H9 (cell line): ENCODE results near the gene MZF1. TPM values are rescaled to one million over a fixed set of nuclear protein-coding genes. Genes with fewer than 3 reads are reported as not detected.

ENCODE experiments used
- DNase-seq: peaks from one replicate; pipeline ENCODE4 v3.0.0-alpha.2; 2017
- H2AFZ ChIP-seq: one replicate; pipeline ENCODE4 v1.6.1; 2013; ENCODE audit warnings: mild to moderate bottlenecking, low read length, control low read depth, moderate library complexity
- H2AK5ac ChIP-seq: 2 replicates; pipeline ENCODE4 v1.6.1; 2013; ENCODE audit warnings: low read length, control low read depth, mixed read lengths; ENCODE audit not compliant: insufficient read length
- H2BK120ac ChIP-seq: one replicate; pipeline ENCODE4 v1.6.1; 2013; ENCODE audit warnings: low read depth, mild to moderate bottlenecking, low read length, control low read depth, inconsistent platforms; ENCODE audit not compliant: poor library complexity, severe bottlenecking
- H2BK12ac ChIP-seq: 2 replicates; pipeline ENCODE4 v1.6.1; 2013; ENCODE audit warnings: low read length, control low read depth, mixed read lengths, low read depth; ENCODE audit not compliant: insufficient read length
- H2BK15ac ChIP-seq: 2 replicates; pipeline ENCODE4 v1.6.1; 2013; ENCODE audit warnings: low read depth, low read length, control low read depth
- H2BK20ac ChIP-seq: one replicate; pipeline ENCODE4 v1.6.1; 2013; ENCODE audit warnings: low read depth, mild to moderate bottlenecking, low read length, control low read depth, inconsistent platforms; ENCODE audit not compliant: poor library complexity, severe bottlenecking
- H2BK5ac ChIP-seq: 2 replicates; pipeline ENCODE4 v1.6.1; 2013; ENCODE audit warnings: low read length, control low read depth, mixed read lengths; ENCODE audit not compliant: insufficient read length
- H3K14ac ChIP-seq: 2 replicates; pipeline ENCODE4 v1.6.1; 2013; ENCODE audit warnings: low read length, control low read depth; ENCODE audit not compliant: insufficient read depth
- H3K18ac ChIP-seq: 2 replicates; pipeline ENCODE4 v1.6.1; 2013; ENCODE audit warnings: low read depth, mild to moderate bottlenecking, mixed read lengths, low read length, control low read depth; ENCODE audit not compliant: insufficient read length
- H3K23ac ChIP-seq: 2 replicates; pipeline ENCODE4 v1.6.1; 2013; ENCODE audit warnings: low read length, control low read depth, mixed read lengths, low read depth; ENCODE audit not compliant: insufficient read length
- H3K23me2 ChIP-seq: 2 replicates; pipeline ENCODE4 v1.6.1; 2013; ENCODE audit warnings: low read depth, mild to moderate bottlenecking, mixed read lengths, low read length, control low read depth; ENCODE audit not compliant: insufficient read length, poor library complexity, severe bottlenecking
- H3K27ac ChIP-seq: 2 replicates; pipeline ENCODE4 v1.5.1; 2013; ENCODE audit warnings: low read length, control low read depth, mixed read lengths, low read depth; ENCODE audit not compliant: insufficient read length
- H3K27me3 ChIP-seq: 2 replicates; pipeline ENCODE4 v1.6.1; 2013; ENCODE audit warnings: low read length, control low read depth, inconsistent platforms; ENCODE audit not compliant: insufficient read depth
- H3K4ac ChIP-seq: 2 replicates; pipeline ENCODE4 v1.6.1; 2013; ENCODE audit warnings: low read depth, mild to moderate bottlenecking, control low read depth, inconsistent platforms, low read length, moderate library complexity
- H3K4me1 ChIP-seq: 2 replicates; pipeline ENCODE4 v1.6.1; 2013; ENCODE audit warnings: low read length, control low read depth, inconsistent platforms; ENCODE audit not compliant: insufficient read depth
- H3K4me2 ChIP-seq: 2 replicates; pipeline ENCODE4 v1.6.1; 2013; ENCODE audit warnings: low read length, control low read depth, mixed read lengths; ENCODE audit not compliant: insufficient read length, insufficient read depth
- H3K56ac ChIP-seq: 2 replicates; pipeline ENCODE4 v1.6.1; 2013; ENCODE audit warnings: low read depth, mild to moderate bottlenecking, mixed read lengths, low read length, control low read depth; ENCODE audit not compliant: insufficient read length
- H3K79me1 ChIP-seq: 2 replicates; pipeline ENCODE4 v1.6.1; 2013; ENCODE audit warnings: low read depth, mild to moderate bottlenecking, moderate library complexity, low read length, control low read depth, inconsistent platforms; ENCODE audit not compliant: insufficient read depth, poor library complexity, severe bottlenecking
- H3K79me2 ChIP-seq: 2 replicates; pipeline ENCODE4 v1.6.1; 2013; ENCODE audit warnings: low read length, control low read depth, inconsistent platforms; ENCODE audit not compliant: insufficient read depth
- H3K9ac ChIP-seq: 2 replicates; pipeline ENCODE4 v1.6.1; 2013; ENCODE audit warnings: low read length, control low read depth, mixed read lengths; ENCODE audit not compliant: insufficient read length; ENCODE audit errors: extremely low read depth
- H3K9me3 ChIP-seq: one replicate; pipeline ENCODE4 v1.6.1; 2013; ENCODE audit warnings: low read depth, low read length, inconsistent platforms; ENCODE audit not compliant: control insufficient read depth
- H3T11ph ChIP-seq: one replicate; pipeline ENCODE4 v1.6.1; 2013; ENCODE audit warnings: mild to moderate bottlenecking, low read length, control low read depth, inconsistent platforms
- H4K20me1 ChIP-seq: one replicate; pipeline ENCODE4 v1.6.1; 2013; ENCODE audit not compliant: control insufficient read depth, insufficient read length, insufficient read depth
- H4K5ac ChIP-seq: 2 replicates; pipeline ENCODE4 v1.6.1; 2013; ENCODE audit warnings: low read depth, mild to moderate bottlenecking, mixed read lengths, low read length, control low read depth; ENCODE audit not compliant: insufficient read length
- H4K8ac ChIP-seq: replicated peaks from 2 replicates; pipeline ENCODE4 v1.6.1; 2013; ENCODE audit warnings: low read length, control low read depth, mixed read lengths, low read depth; ENCODE audit not compliant: insufficient read length
- H4K91ac ChIP-seq: 2 replicates; pipeline ENCODE4 v1.6.1; 2013; ENCODE audit warnings: low read depth, mild to moderate bottlenecking, moderate library complexity, mixed read lengths, low read length, control low read depth; ENCODE audit not compliant: insufficient read length
- H3K27ac Mint-ChIP-seq, 3 experiments: 2 replicates in 2 of 3; 3 replicates in 1 of 3; pipeline ENCODE4 v1.8.0; 2020 to 2021; ENCODE audit warnings: mixed read lengths in 3 of 3, mild to moderate bottlenecking in 1 of 3, moderate library complexity in 1 of 3
- H3K27me3 Mint-ChIP-seq: 2 replicates; pipeline ENCODE4 v1.8.0; 2021; ENCODE audit warnings: low read depth, mild to moderate bottlenecking, moderate library complexity, mixed read lengths
- H3K36me3 Mint-ChIP-seq, 3 experiments: 2 replicates in 2 of 3; 3 replicates in 1 of 3; pipeline ENCODE4 v1.8.0; 2020 to 2021; ENCODE audit warnings: low read depth in 3 of 3, mixed read lengths in 3 of 3; ENCODE audit not compliant: insufficient read depth in 1 of 3
- H3K4me1 Mint-ChIP-seq, 2 experiments: 2 replicates each; pipeline ENCODE4 v1.8.0; 2020; ENCODE audit warnings: mixed read lengths in 2 of 2
- H3K4me3 Mint-ChIP-seq, 2 experiments: 2 replicates in 1 of 2; 3 replicates in 1 of 2; pipeline ENCODE4 v1.8.0; 2020 to 2021; ENCODE audit warnings: mild to moderate bottlenecking in 2 of 2, mixed read lengths in 2 of 2, moderate library complexity in 1 of 2
- H3K9me3 Mint-ChIP-seq, 2 experiments: 2 replicates in 1 of 2; 3 replicates in 1 of 2; pipeline ENCODE4 v1.8.0; 2020; ENCODE audit warnings: mild to moderate bottlenecking in 2 of 2, mixed read lengths in 2 of 2, moderate library complexity in 1 of 2
- WGBS: extraction: QIAGEN DNeasy Blood & Tissue Kit; methylation state at CpG from one replicate; pipeline ENCODE4 v1.1.7; 2013; ENCODE audit warnings: missing lambda C conversion rate, low lambda C conversion rate, mixed read lengths; ENCODE audit not compliant: insufficient read length; ENCODE audit errors: extremely low coverage; 5-methylcytosine and 5-hydroxymethylcytosine counted together
- total RNA-seq: library from RNA; stranded (reverse); gene quantifications from 2 replicates; pipeline ENCODE4 v1.2.1, GENCODE V29; 2021
- TF ChIP-seq, protein P1 (sequence below): fragments of 200-600 bp; sonication (generic); conservative IDR thresholded peaks from 3 replicates; pipeline ENCODE4 v1.8.0; 2021; ENCODE audit warnings: antibody characterized with exemption, mild to moderate bottlenecking

Gene MZF1
- total RNA-seq, 1 experiment from 2014 or later = 23.6 TPM

DNA sequence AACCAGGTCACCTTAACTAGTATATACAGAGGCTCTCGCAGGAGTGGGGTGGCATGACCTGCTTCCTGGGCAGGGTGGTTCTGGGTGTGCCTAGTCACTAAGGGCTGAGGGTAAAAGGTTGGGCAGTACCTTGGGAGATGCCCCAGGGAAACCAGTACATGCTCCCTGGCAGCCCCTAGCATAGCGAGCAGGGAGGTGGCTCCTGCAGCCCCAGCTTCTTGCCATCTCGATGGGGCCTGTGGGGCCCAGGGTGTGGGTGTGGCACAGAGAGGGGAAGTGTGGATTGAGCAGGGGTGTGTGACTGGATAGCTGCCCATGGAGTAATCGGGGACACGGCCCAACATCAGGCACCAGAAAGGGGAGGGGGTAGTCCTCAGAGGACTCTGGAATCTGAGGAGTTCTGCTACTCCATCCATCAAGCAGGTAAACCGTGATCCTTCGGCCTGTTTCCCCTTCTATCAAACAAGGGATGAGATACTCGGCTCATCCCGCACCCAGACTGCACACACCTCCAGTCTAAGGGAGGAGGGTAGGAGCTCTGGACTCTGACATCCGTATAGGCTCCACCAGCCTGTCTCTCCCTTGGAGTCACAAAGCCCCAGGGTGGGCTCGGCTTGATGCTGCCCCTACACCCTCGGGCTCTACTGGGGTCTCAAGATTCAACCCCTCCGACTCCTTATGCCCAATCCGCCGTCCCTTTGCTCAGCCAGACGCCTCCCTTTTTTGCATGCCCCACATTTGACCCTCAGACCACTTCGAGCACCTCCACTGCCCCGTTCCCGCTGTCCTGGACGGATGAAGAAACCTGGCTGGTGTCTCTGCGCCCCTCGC is 54.7 kb downstream of the MZF1 start:
- peak overlapping the region; percentile 96 for H3K9ac ChIP-seq
- Mint-ChIP-seq H3K27ac (peak overlapping the region; percentile 82 to 100 (median 99)), H3K36me3 (peaks cover 9 to 19% (median 13%) of the 10 kb centered on the region in 3 experiments), H3K9me3 (peaks cover 0 to 3% of the 10 kb centered on the region in 2 experiments; a peak in 1 of 5 replicates), H3K4me1 (peaks cover 51 to 52% of the 10 kb centered on the region in 2 experiments), H3K27me3 (no peaks in the 10 kb centered on the region), H3K4me3 (peak overlapping the region; percentile 91 to 96)
- no peaks in the 10 kb centered on the region for H3K9me3 ChIP-seq
- H4K8ac ChIP-seq = no peak overlapping the region
- H3K79me2 ChIP-seq = peaks cover 2% of the 10 kb centered on the region; the same call in 1 of the 2 replicates
- peak; percentile 32 for DNase-seq
- H3K56ac ChIP-seq = no peak overlapping the region
- H3K23me2 ChIP-seq = peaks cover 23% of the 10 kb centered on the region
- H2BK120ac ChIP-seq = no peak overlapping the region
- no CpG with 5 or more reads among the region's 22 CpGs for WGBS
- no peak overlapping the region for H2AFZ ChIP-seq
- H2BK20ac ChIP-seq = no peak overlapping the region
- H3K27ac ChIP-seq = no peak overlapping the region
- H3K27me3 ChIP-seq = no peaks in the 10 kb centered on the region
- no peak overlapping the region for H4K91ac ChIP-seq
- TF ChIP-seq, protein P1, sequence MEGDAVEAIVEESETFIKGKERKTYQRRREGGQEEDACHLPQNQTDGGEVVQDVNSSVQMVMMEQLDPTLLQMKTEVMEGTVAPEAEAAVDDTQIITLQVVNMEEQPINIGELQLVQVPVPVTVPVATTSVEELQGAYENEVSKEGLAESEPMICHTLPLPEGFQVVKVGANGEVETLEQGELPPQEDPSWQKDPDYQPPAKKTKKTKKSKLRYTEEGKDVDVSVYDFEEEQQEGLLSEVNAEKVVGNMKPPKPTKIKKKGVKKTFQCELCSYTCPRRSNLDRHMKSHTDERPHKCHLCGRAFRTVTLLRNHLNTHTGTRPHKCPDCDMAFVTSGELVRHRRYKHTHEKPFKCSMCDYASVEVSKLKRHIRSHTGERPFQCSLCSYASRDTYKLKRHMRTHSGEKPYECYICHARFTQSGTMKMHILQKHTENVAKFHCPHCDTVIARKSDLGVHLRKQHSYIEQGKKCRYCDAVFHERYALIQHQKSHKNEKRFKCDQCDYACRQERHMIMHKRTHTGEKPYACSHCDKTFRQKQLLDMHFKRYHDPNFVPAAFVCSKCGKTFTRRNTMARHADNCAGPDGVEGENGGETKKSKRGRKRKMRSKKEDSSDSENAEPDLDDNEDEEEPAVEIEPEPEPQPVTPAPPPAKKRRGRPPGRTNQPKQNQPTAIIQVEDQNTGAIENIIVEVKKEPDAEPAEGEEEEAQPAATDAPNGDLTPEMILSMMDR = no peak
- H2BK12ac ChIP-seq = no peak overlapping the region
- H3K14ac ChIP-seq = peak overlapping the region; percentile 55; the same call in 1 of the 2 replicates
- no peak overlapping the region for H3T11ph ChIP-seq
- no peak overlapping the region for H3K4ac ChIP-seq
- no peaks in the 10 kb centered on the region; the same call in 1 of the 2 replicates for H3K4me1 ChIP-seq
- peak overlapping the region; percentile 85 for H3K4me2 ChIP-seq
- no peak overlapping the region for H2BK5ac ChIP-seq
- H2AK5ac ChIP-seq = no peak overlapping the region
- H4K20me1 ChIP-seq = no peaks in the 10 kb centered on the region
- H3K23ac ChIP-seq = no peak overlapping the region
- H3K18ac ChIP-seq = no peak overlapping the region
- H2BK15ac ChIP-seq = no peak overlapping the region
- no peak overlapping the region for H4K5ac ChIP-seq
- no peaks in the 10 kb centered on the region for H3K79me1 ChIP-seq
